Mesodermal cell (in vitro differentiated cells): ENCODE results near the gene FXYD5.

Experiments
- H3K27ac ChIP-seq: 2 replicates; pipeline ENCODE4 v1.7.0; 2013; ENCODE audit warnings: mild to moderate bottlenecking, low read depth, low read length, moderate library complexity; ENCODE audit not compliant: severe bottlenecking
- H3K36me3 ChIP-seq: 2 replicates; pipeline ENCODE4 v1.7.1; 2013; ENCODE audit warnings: mild to moderate bottlenecking, low read length, moderate library complexity; ENCODE audit not compliant: control insufficient read depth, insufficient read depth
- H3K4me1 ChIP-seq: one replicate; pipeline ENCODE4 v1.7.1; 2013; ENCODE audit warnings: mild to moderate bottlenecking, low read length; ENCODE audit not compliant: insufficient read depth, control insufficient read depth, poor library complexity, severe bottlenecking
- H3K4me3 ChIP-seq: 2 replicates; pipeline ENCODE4 v1.7.0; 2013; ENCODE audit warnings: low read length, control low read depth, mild to moderate bottlenecking; ENCODE audit not compliant: insufficient read depth, poor library complexity, severe bottlenecking; ENCODE audit errors: extremely low read depth
- H3K9me3 ChIP-seq: 2 replicates; pipeline ENCODE4 v1.7.1; 2013; ENCODE audit warnings: mild to moderate bottlenecking, low read length, moderate library complexity; ENCODE audit not compliant: control insufficient read depth
- WGBS, 2 experiments: methylation state at CpG; one replicate each; pipeline ENCODE4 v1.1.5; 2013; ENCODE audit warnings: missing lambda C conversion rate in 2 of 2; ENCODE audit not compliant: insufficient coverage in 2 of 2; 5-methylcytosine and 5-hydroxymethylcytosine counted together

The FXYD5 gene

DNA sequence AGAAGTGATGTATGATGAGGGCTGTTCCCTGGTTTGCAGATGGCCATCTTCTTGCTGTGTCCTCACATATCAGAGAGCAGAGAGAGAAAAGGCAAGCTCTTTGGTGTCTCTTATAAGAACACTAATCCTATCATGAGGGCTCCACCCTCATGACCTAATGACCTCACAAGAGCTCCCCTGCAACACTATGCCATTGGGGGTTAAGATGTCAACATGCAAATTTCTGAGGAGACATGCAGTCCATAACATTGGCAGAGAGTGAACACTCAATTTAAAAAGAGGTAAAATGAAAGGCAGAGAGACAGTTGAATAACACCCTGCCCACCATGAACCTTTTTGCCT, 63.1 kb downstream of the FXYD5 start:
- Histone ChIP-seq H3K9me3 (peaks cover 14% of the 10 kb centered on the region), H3K4me3 (no peak overlapping the region), H3K4me1 (no peaks in the 10 kb centered on the region), H3K27ac (no peak overlapping the region), H3K36me3 (no peaks in the 10 kb centered on the region)

DNA sequence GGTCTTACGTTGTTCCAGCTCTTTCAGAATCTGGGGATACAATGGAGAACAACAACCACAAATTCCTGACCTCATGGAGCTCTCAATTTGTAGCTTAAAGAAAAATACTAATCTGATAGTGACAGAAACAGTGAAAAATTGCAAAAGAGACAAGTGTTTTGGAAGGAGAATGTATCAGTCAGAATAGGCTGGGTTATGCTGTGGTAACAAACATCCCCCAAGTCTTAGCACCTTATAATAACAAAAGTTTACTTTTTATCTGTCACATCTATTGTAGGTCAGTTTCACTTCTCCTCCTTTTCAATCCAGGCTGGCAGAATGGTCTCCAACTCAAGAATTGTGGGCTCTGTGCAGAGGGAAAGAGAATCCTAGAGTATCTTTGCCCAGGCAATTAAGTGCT, 64.5 kb downstream of the FXYD5 start:
- no peak overlapping the region for H3K27ac ChIP-seq
- peaks cover 14% of the 10 kb centered on the region for H3K9me3 ChIP-seq
- no peaks in the 10 kb centered on the region for H3K36me3 ChIP-seq
- H3K4me3 ChIP-seq: no peak overlapping the region
- no peaks in the 10 kb centered on the region for H3K4me1 ChIP-seq
- WGBS, 2 experiments: 100% methylated on average over 1 of the region's 1 CpG; no CpG with 5 or more reads in 1 of the 2 experiments
